HK-2 (cell line): ENCODE data around the gene SERPINF2.
A peak's percentile ranks its signal among the peaks of the same experiment; 100 is the strongest.
"Not testable (repeated sequence)": the region's sequence is repeated elsewhere in the genome, so short reads cannot be mapped to it uniquely, and the experiment has no call there.

Source experiments
- DNase-seq: peaks from one replicate; pipeline ENCODE4 v3.0.0-alpha.2; 2018; ENCODE audit not compliant: unreplicated experiment

SERPINF2 gene

GRCh38 chr17:1735418-1735817 lies 7.3 kb upstream of the SERPINF2 start:
- no peak for DNase-seq

- no peak for DNase-seq
Measured at GRCh38 chr17:1735834-1736347, 6.8 kb upstream of the SERPINF2 start.

GRCh38 chr17:1736348-1737281 lies 6.1 kb upstream of the SERPINF2 start:
- peak; percentile 84 for DNase-seq

- DNase-seq: no peak
Measured at GRCh38 chr17:1737531-1738291, 5.0 kb upstream of the SERPINF2 start.

- not testable (repeated sequence) for DNase-seq
Measured at GRCh38 chr17:1741899-1742298, 772 bp upstream of the SERPINF2 start.

GRCh38 chr17:1743088-1743439 lies 393 bp downstream of the SERPINF2 start:
- DNase-seq: no peak

GRCh38 chr17:1744551-1745512 lies 2.2 kb downstream of the SERPINF2 start:
- no peak for DNase-seq

GRCh38 chr17:1745513-1746020 lies 2.9 kb downstream of the SERPINF2 start:
- no peak for DNase-seq

GRCh38 chr17:1746975-1747543 lies 4.4 kb downstream of the SERPINF2 start:
- DNase-seq: no peak

- DNase-seq: no peak
Measured at GRCh38 chr17:1750628-1751027, 8.0 kb downstream of the SERPINF2 start.

- DNase-seq: no peak
Measured at GRCh38 chr17:1752425-1753262, 10.0 kb downstream of the SERPINF2 start.

GRCh38 chr17:1753767-1754429 lies 11.2 kb downstream of the SERPINF2 start:
- no peak for DNase-seq

- no peak for DNase-seq
Measured at GRCh38 chr17:1754430-1755112, 11.9 kb downstream of the SERPINF2 start.

- no peak for DNase-seq
Measured at GRCh38 chr17:1755252-1755826, 12.7 kb downstream of the SERPINF2 start.

- DNase-seq: no peak
Measured at GRCh38 chr17:1755827-1756262, 13.2 kb downstream of the SERPINF2 start.

- no peak for DNase-seq
Measured at GRCh38 chr17:1758807-1759206, 16.1 kb downstream of the SERPINF2 start.

GRCh38 chr17:1759529-1759928 lies 16.9 kb downstream of the SERPINF2 start:
- no peak for DNase-seq

- DNase-seq: no peak
Measured at GRCh38 chr17:1762233-1762900, 19.7 kb downstream of the SERPINF2 start.
